Progenitor cell of endocrine pancreas (in vitro differentiated cells): ENCODE results near the gene SPIRE1. TPM values are rescaled to one million over a fixed set of nuclear protein-coding genes. Genes with fewer than 3 reads are reported as not detected.

Experiments
- DNase-seq: peaks from one replicate; pipeline ENCODE4 v3.0.0; 2021; ENCODE audit warnings: low spot score; ENCODE audit not compliant: unreplicated experiment
- H3K27ac Mint-ChIP-seq: 2 replicates; pipeline ENCODE4 v1.8.0; 2021; ENCODE audit warnings: mild to moderate bottlenecking, moderate library complexity, mixed read lengths
- H3K27me3 Mint-ChIP-seq: 2 replicates; pipeline ENCODE4 v1.8.0; 2021; ENCODE audit warnings: mixed read lengths
- H3K36me3 Mint-ChIP-seq: 2 replicates; pipeline ENCODE4 v1.8.0; 2022; ENCODE audit warnings: mixed read lengths; ENCODE audit not compliant: insufficient read depth
- H3K4me1 Mint-ChIP-seq: 2 replicates; pipeline ENCODE4 v1.8.0; 2021; ENCODE audit warnings: low read depth, mixed read lengths
- H3K4me3 Mint-ChIP-seq: 2 replicates; pipeline ENCODE4 v1.8.0; 2021; ENCODE audit warnings: low read depth, mild to moderate bottlenecking, moderate library complexity, mixed read lengths
- H3K9me3 Mint-ChIP-seq: 2 replicates; pipeline ENCODE4 v1.8.0; 2021; ENCODE audit warnings: low read depth, mixed read lengths
- total RNA-seq: library from RNA; stranded (reverse); gene quantifications from 2 replicates; pipeline ENCODE4 v1.2.1, GENCODE V29; 2021
- TF ChIP-seq, protein P1 (sequence below): fragments of 200-600 bp; sonication (generic); IDR thresholded peaks from one replicate; pipeline ENCODE4 v1.5.0; 2021; ENCODE audit warnings: antibody characterized with exemption, mild to moderate bottlenecking; ENCODE audit not compliant: unreplicated experiment

Gene SPIRE1
- total RNA-seq, 1 donor from 2014 or later: 24.6 TPM

DNA sequence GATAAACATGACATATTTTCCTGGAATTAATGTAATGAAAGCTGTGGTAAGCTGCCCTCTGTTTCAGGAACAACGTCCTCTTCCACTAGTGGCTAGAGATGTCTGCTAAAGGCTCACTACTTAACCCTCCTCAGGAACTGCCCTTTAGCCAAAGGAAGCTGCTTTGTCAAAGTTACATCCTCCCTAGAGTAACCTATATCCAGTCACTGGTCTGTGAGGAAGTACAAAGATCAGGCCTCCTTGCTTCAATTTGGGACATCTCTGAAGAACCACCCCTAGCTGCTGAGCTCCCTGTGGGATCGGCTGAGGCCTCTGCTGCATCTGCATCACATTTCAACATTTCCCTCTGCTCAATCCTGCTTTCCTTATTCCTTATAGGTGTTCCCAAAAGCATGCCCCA, 142.4 kb downstream of the SPIRE1 start:
- Mint-ChIP-seq H3K36me3 (peaks cover 12% of the 10 kb centered on the region), H3K4me1 (peaks cover 1% of the 10 kb centered on the region), H3K9me3 (no peaks in the 10 kb centered on the region), H3K4me3 (no peak overlapping the region), H3K27me3 (no peaks in the 10 kb centered on the region), H3K27ac (no peak overlapping the region)
- TF ChIP-seq, protein P1, sequence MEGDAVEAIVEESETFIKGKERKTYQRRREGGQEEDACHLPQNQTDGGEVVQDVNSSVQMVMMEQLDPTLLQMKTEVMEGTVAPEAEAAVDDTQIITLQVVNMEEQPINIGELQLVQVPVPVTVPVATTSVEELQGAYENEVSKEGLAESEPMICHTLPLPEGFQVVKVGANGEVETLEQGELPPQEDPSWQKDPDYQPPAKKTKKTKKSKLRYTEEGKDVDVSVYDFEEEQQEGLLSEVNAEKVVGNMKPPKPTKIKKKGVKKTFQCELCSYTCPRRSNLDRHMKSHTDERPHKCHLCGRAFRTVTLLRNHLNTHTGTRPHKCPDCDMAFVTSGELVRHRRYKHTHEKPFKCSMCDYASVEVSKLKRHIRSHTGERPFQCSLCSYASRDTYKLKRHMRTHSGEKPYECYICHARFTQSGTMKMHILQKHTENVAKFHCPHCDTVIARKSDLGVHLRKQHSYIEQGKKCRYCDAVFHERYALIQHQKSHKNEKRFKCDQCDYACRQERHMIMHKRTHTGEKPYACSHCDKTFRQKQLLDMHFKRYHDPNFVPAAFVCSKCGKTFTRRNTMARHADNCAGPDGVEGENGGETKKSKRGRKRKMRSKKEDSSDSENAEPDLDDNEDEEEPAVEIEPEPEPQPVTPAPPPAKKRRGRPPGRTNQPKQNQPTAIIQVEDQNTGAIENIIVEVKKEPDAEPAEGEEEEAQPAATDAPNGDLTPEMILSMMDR: no peak
- DNase-seq: no peak

DNA sequence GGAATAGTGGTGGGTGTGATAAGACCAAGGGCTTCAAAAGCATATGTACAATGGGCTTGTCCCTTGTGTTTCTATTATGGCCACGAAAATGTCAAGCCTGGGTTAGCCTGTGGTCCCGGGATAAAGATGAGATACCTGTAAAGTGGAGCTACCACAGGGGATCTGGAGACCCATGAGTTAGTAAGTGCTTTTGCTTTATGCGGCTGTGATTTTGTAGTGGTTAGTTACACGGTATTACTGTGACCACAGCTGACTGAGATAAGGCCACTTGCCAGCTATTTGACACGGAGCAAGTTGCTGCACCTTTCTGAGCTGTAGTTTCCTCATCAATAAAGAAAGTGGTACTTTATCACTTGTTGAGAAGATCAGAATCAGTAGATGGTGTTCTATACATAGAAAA, 150.9 kb downstream of the SPIRE1 start:
- Mint-ChIP-seq H3K27me3 (no peaks in the 10 kb centered on the region), H3K4me1 (no peaks in the 10 kb centered on the region), H3K27ac (no peak overlapping the region), H3K4me3 (no peak overlapping the region), H3K9me3 (no peaks in the 10 kb centered on the region), H3K36me3 (peaks cover 20% of the 10 kb centered on the region)
- DNase-seq: no peak
- TF ChIP-seq, protein P1: no peak

DNA sequence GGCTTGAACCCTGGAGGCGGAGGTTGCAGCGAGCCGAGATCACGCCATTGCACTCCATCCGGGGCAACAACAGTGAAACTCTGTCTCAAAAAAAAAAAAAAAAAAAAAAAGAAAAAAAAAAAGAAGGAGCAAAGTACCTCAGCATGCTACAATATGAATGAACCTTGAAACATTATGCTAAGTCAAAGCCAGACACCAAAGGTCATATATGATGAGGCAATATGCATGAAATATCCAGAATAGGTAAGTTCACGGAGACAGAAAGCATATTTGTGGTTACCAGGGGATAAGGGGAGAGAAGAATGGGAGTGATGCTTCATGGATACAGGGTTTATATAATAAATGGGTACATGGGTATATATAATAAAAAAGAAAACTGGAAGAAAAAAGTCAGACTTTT, 156.9 kb downstream of the SPIRE1 start:
- H3K4me1 Mint-ChIP-seq: no peaks in the 10 kb centered on the region
- no peak overlapping the region for H3K27ac Mint-ChIP-seq
- TF ChIP-seq, protein P1: no peak
- no peaks in the 10 kb centered on the region for H3K9me3 Mint-ChIP-seq
- H3K27me3 Mint-ChIP-seq: no peaks in the 10 kb centered on the region
- H3K36me3 Mint-ChIP-seq: peaks cover 12% of the 10 kb centered on the region
- no peak for DNase-seq
- H3K4me3 Mint-ChIP-seq: no peak overlapping the region

DNA sequence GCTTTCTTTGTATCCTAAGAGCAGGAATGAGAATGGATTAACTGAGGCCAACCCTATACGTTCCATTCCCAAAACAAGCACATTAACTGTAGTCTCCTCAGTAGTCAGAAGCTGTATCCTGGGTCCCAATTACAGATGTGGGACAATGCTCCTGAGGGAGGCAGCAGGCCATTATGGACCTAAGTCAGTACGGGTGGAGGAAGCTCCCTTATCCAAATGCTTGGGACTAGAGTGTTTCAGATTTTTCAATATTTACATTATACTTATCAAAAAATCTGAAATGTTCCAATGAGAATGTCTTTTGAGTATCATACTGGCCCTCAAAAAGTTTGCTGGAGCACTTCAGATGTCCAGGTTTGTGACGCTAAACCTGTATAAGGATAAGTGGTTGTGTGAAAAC, 160.1 kb downstream of the SPIRE1 start:
- H3K4me1 Mint-ChIP-seq: no peaks in the 10 kb centered on the region
- TF ChIP-seq, protein P1: no peak

DNA sequence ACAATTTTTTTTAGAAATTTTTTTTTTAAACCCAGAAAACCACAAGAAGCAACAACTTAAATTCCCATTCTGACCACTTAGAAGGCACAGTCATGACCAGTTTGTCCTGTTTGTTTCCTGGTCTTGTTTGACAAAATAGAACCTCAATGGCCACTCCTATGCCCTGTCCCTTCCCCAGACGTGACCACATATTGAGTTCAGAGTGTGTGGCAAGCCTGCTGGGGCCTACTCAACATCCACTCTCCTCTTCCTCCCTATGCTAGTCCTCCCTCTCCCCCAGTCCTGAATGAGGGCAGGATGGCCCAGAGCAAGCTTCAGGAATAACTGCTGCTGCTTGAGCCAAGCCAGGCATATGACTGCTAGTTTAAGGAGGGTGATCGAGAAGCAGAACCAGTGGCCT, 160.6 kb downstream of the SPIRE1 start:
- H3K36me3 Mint-ChIP-seq: peaks cover 10% of the 10 kb centered on the region
- H3K27me3 Mint-ChIP-seq: no peaks in the 10 kb centered on the region
- H3K27ac Mint-ChIP-seq: peak overlapping the region; percentile 56

More for the DNA sequence above, 160.1 kb downstream of the SPIRE1 start:
- no peak overlapping the region for H3K4me3 Mint-ChIP-seq
- DNase-seq: no peak
- no peaks in the 10 kb centered on the region for H3K9me3 Mint-ChIP-seq
- peaks cover 7% of the 10 kb centered on the region for H3K36me3 Mint-ChIP-seq
- H3K27ac Mint-ChIP-seq: no peak overlapping the region
- H3K27me3 Mint-ChIP-seq: no peaks in the 10 kb centered on the region

More for the DNA sequence above, 160.6 kb downstream of the SPIRE1 start:
- TF ChIP-seq, protein P1: no peak
- Mint-ChIP-seq H3K4me1 (no peaks in the 10 kb centered on the region), H3K9me3 (no peaks in the 10 kb centered on the region), H3K4me3 (no peak overlapping the region)
- no peak for DNase-seq
